ENCODE data around the gene SLC34A2.
"Not testable (repeated sequence)": the region's sequence is repeated elsewhere in the genome, so short reads cannot be mapped to it uniquely, and the experiment has no call there.

The SLC34A2 gene

GRCh38 chr4:25661441-25661840 lies 5.8 kb downstream of the SLC34A2 start:
- not testable (repeated sequence) for DNase-seq (ENCODE audit: low read depth)

- DNase-seq (ENCODE audit: low read depth), result no peak
Observed at GRCh38 chr4:25662306-25662705, 6.7 kb downstream of the SLC34A2 start.

- DNase-seq (ENCODE audit: low read depth), result no peak
Observed at GRCh38 chr4:25663781-25664180, 8.1 kb downstream of the SLC34A2 start.

DNA sequence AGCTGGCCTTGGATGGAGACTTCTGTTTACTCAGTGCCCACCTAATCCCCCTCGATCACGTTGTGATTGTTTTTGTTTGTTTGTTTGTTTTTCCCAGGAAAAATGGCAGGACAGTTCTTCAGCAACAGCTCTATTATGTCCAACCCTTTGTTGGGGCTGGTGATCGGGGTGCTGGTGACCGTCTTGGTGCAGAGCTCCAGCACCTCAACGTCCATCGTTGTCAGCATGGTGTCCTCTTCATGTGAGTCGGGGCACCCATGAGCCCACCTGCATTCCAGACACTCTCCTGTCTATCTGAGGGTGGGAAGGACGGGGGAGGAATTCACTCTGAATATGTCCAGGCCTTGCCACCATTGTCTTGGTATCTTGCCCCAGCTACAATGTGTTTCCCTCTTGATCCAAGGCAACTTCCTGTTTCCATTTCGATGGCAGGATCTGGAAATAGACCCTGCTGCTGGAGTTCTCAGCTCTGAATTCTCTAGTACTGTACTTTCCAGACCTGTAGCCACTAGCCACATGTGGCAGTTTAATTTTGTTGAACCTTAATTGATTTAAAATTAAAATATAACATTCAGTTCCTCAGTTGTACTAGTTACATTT lies 10.5 kb downstream of the SLC34A2 start:
- no peak for DNase-seq (ENCODE audit: low read depth)

GRCh38 chr4:25667931-25668557 lies 12.4 kb downstream of the SLC34A2 start:
- DNase-seq (ENCODE audit: low read depth), result no peak

DNA sequence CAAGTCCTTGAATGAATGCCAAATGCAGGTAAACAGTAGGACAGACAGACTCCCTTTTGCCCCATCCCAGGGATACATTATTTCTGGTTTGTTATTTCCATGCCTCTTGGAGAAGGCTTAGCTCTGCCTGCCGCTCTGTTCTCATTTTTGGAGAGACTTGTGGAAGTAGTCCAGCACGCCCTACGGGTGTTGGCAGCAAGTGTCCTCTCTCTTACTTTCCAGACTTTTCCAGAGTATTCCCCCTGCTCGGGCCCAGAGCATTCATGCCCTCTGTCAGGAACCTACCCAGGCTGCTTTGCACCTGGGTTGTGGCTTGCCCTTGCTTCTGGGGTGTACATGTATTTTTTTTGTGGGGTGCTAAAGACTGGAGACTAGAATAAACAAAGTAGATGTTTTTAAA lies 15.3 kb downstream of the SLC34A2 start:
- DNase-seq (ENCODE audit: low read depth), result no peak

DNA sequence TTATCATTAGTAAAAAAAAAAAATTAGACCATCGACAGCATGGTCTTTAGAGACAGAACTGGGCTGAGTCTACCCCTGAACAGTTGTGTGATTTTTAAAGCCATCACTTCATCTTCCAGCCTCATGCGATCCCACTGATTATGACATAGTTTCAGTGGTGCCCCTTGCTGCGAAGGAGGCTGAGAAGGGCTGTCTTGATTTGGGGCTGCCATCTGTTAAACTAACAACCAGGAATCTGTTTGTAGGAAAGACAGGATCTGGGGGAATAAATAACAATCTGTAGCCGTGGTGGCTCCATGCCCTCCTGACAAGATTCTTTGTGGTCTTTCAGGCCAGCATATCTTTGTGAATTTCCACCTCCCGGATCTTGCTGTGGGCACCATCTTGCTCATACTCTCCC lies 17.1 kb downstream of the SLC34A2 start:
- DNase-seq (ENCODE audit: low read depth), result no peak

DNA sequence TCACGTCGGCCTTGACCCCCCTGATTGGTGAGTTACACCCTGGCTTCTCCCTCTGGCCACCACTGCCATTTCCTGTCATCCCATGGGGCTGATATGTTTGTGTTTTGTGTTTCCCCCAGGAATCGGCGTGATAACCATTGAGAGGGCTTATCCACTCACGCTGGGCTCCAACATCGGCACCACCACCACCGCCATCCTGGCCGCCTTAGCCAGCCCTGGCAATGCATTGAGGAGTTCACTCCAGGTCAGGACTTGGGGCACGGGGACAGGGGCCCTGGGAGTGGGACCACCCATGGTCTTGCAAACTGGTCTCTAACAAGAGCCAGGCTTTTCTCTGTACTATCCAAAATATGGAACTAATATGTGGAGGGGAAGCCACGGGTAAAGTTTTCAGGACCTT lies 18.7 kb downstream of the SLC34A2 start:
- DNase-seq (ENCODE audit: low read depth), result no peak

DNA sequence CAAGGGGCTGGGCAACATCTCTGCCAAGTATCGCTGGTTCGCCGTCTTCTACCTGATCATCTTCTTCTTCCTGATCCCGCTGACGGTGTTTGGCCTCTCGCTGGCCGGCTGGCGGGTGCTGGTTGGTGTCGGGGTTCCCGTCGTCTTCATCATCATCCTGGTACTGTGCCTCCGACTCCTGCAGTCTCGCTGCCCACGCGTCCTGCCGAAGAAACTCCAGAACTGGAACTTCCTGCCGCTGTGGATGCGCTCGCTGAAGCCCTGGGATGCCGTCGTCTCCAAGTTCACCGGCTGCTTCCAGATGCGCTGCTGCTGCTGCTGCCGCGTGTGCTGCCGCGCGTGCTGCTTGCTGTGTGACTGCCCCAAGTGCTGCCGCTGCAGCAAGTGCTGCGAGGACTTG lies 20.6 kb downstream of the SLC34A2 start:
- DNase-seq (ENCODE audit: low read depth), result no peak

DNA sequence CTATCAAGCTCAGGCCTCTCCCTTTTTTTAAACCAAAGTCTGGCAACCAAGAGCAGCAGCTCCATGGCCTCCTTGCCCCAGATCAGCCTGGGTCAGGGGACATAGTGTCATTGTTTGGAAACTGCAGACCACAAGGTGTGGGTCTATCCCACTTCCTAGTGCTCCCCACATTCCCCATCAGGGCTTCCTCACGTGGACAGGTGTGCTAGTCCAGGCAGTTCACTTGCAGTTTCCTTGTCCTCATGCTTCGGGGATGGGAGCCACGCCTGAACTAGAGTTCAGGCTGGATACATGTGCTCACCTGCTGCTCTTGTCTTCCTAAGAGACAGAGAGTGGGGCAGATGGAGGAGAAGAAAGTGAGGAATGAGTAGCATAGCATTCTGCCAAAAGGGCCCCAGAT lies 21.5 kb downstream of the SLC34A2 start:
- no peak for DNase-seq (ENCODE audit: low read depth)

DNA sequence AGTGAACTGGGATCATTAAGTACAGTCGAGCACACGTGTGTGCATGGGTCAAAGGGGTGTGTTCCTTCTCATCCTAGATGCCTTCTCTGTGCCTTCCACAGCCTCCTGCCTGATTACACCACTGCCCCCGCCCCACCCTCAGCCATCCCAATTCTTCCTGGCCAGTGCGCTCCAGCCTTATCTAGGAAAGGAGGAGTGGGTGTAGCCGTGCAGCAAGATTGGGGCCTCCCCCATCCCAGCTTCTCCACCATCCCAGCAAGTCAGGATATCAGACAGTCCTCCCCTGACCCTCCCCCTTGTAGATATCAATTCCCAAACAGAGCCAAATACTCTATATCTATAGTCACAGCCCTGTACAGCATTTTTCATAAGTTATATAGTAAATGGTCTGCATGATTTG lies 22.3 kb downstream of the SLC34A2 start:
- no peak for DNase-seq (ENCODE audit: low read depth)

DNA sequence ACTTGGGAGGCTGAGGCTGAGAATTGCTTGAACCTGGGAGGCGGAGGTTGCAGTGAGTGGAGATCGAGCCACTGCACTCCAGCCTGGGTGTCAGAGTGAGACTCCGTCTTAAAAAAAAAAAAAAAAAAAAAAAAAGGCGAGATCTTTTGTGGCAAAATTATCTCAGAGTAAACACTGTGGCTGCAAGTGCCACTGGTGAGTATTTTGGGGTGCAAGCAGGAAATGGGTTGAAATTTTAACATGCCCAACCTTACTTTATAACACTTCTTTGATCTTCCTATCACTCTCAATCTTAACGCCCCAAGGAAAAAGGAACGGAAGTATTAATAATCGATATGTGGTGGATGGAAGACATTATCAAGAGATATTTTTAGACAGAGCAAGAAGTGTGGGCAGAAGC lies 32.1 kb downstream of the SLC34A2 start:
- DNase-seq (ENCODE audit: low read depth), result no peak

DNA sequence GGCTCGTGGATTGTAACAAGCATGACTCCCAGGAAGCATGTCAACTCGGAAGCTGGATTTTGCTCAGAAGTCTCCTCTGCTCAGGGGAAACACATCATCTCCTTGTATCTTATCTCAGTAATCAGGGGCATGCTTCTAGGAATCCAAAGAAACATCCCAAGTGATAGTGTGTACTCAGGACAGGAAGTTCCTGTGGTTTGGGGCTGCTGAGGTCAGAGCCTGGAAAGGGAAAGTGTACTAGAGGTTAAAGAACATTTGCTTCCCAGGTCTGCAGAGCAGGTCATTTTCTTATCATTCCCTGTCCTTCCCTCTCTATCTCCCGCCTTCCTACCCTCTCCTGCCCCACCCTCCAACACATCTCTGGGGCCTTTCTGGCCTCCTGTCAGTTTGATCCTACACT lies 38.8 kb downstream of the SLC34A2 start:
- no peak for DNase-seq (ENCODE audit: low read depth)

GRCh38 chr4:25696409-25696808 lies 40.8 kb downstream of the SLC34A2 start:
- no peak for DNase-seq (ENCODE audit: low read depth)

DNA sequence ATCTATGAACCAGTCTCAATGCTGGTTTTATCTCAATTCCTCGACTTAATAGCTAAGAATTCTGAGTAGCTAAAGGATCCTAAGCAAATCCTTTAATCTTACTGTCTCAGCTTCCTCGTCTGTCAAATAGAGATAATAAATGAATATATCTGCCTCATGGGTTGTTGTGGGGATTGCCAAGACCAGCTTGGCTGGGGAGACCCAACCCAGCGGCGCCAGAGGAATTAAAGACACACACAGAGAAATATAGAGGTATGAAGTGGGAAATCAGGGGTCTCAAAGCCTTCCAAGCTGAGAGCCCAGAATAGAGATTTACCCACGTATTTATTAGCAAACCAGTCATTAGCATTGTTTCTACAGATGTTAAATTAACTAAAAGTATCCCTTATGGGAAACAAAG lies 41.9 kb downstream of the SLC34A2 start:
- no peak for DNase-seq (ENCODE audit: low read depth)

- DNase-seq (ENCODE audit: low read depth), result no peak
Observed at GRCh38 chr4:25700661-25701060, 45.0 kb downstream of the SLC34A2 start.

DNA sequence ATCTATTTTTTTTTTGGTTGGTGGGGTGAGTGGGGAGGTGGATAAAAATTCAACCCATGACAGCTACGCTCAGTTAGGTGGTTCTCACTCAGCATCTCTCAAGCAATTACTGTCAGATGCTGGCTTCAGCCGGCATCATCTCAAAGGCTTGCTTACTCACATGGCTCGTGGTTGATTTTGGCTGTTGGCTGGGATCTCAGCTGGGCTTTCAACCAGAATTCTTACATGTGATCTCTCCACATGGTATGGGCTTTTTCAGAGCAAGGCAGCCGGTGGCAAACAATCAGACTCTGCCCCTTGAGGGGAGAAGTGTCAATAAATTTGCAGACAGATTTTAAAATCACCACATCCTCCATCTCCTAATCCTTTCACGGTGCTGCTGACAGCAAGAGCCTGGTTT lies 47.2 kb downstream of the SLC34A2 start:
- DNase-seq (ENCODE audit: low read depth), result peak; percentile 49

- no peak for DNase-seq (ENCODE audit: low read depth)
Observed at GRCh38 chr4:25703731-25704388, 48.2 kb downstream of the SLC34A2 start.

- no peak for DNase-seq (ENCODE audit: low read depth)
Observed at GRCh38 chr4:25704516-25704915, 48.9 kb downstream of the SLC34A2 start.

DNA sequence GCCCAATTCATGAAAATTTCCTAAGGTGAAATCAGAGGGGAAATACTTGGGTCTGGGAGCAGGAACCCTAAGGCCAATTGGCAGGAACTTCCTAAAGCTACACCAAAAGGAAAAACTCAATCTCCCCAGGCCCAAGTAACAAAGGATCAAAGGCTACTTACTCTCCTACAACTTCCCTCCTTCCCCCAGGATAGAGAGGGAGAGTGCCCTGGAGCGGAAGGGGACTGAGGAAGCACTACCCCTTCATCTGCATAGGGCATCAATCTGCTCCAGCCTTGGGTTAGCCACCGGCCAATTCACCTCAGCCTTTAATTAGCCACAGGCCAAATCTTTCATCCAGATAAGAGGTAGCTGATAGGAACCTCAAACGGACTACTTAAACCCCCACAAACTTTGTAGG lies 55.0 kb downstream of the SLC34A2 start:
- no peak for DNase-seq (ENCODE audit: low read depth)

DNA sequence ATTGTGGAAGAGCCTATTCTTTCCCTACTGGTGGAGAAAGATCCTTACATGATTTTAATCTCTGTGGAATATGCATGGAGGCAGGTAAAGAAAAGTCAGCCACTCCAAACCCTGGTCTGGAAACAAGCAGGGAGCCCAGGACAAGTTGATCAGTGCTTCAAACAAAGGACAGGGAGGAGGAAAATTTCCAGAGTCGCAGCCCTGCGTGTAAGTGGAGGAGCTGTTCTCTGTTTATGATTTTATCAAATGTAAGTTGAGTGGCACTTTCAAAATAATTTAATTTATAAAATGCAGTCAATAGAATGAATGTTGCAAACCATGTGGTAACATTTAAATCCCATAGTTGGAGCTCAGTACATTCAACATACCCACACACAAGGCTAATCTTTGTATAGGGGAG lies 57.0 kb downstream of the SLC34A2 start:
- DNase-seq (ENCODE audit: low read depth), result no peak

GRCh38 chr4:25713812-25714211 lies 58.2 kb downstream of the SLC34A2 start:
- no peak for DNase-seq (ENCODE audit: low read depth)

GRCh38 chr4:25722964-25723363 lies 67.3 kb downstream of the SLC34A2 start:
- no peak for DNase-seq (ENCODE audit: low read depth)

DNA sequence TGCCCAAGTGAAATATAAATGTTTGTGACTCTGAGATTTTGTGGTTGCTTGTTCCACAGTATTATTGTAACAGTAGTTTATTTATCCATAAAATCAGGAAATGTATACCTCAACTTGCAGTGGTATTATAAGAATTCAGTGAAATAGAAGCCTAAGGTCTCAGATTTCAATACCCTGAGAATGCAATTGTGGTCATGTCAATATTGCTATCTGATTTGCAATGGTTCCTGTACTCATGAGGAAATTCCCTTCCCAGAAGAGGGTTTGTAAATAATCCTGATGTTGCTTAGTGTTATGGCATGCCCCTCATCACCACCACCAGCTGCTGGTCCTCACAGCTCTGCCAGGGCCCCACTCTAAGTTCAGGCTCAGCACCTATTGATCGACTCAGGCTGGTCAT lies 67.8 kb downstream of the SLC34A2 start:
- DNase-seq (ENCODE audit: low read depth), result no peak

Data from GM04503 (cell line).